GM21423 (cell line): Measurements from ENCODE around the gene ALS2CL.

Source experiments
- ATAC-seq: cut with Tn5 transposase; IDR thresholded peaks from one replicate; pipeline ENCODE4 v1.9.1; 2021; ENCODE audit warnings: mild to moderate bottlenecking, moderate library complexity; ENCODE audit not compliant: unreplicated experiment

ALS2CL gene

DNA sequence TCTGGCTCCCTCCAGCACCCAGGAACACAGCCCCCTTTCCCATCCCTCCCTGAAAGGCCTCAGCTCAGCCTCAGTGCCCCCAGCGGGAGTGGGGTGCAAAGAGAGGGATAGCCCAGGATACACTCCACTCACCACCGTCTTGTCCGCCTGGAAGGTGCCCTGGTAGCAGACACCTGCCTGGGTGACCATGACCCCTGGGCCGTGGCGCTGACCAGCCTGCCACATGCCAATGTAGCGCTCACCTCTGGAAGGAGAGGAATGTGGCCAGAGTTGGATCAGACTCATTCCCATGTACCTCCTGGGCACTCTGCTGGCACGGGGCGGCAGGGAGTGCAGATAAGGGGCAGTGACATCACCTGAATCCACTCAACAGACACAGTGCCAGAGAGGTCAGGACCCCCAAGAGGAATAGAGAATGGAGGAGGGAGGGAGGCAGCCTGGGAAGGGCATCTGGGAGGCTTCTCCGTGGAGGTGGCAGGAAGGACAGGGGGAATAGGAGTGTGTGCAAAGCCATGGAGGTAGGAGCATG lies 13.1 kb downstream of the ALS2CL start:
- ATAC-seq = no peak

DNA sequence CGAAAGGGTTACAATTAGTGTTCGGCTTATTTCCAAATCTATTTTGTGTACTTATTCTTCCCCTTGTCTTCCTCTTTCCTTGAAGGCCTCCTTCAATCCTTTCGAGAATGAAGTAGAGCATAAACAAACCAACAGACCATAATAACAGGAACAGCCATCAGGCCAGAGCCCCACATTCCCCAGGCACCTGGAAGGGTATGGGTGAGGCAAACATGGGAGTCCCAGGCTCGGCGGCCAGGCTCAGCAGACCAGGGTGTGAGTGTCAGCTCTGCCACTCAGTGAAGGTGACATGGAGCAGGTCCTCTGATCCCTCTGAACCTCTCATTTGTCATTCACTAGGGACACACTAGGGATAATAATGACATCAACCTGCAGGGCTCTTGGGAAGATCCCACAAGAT lies 13.8 kb downstream of the ALS2CL start:
- no peak for ATAC-seq

DNA sequence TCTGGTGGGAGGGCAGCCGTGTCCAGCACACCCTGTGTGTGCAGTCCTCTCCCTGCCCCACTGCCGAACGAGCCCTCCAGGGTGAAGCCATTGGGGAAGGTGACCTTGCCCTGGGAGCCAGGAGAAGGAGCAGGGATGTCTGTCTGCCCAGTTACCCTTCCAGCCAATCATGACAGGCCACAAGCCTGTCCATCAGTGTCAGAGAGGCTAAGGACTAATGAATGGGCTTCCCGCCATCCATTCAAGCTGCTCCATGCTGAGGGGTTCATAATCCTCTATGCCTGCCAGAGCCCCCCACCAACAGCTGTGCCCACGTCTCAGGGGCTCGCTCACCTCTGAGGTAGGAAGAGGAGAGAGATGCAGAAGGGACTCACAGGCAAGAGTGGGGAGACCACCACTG lies 15.2 kb downstream of the ALS2CL start:
- ATAC-seq = no peak

DNA sequence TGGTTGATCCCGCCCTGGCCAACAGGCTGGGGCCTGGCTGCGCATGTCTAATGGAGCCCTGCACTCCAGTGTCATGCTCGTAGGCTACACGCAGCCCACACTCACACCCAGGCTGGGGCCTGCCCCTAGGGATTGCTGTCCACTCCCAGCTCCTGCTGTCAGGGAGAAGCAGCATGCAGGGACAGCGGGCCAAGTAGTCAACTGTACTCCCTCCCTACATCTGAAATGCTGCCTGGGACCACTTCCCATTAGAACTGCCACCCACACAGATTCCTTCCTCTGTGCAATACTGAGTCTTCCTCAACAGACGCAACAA lies 16.1 kb downstream of the ALS2CL start:
- no peak for ATAC-seq

DNA sequence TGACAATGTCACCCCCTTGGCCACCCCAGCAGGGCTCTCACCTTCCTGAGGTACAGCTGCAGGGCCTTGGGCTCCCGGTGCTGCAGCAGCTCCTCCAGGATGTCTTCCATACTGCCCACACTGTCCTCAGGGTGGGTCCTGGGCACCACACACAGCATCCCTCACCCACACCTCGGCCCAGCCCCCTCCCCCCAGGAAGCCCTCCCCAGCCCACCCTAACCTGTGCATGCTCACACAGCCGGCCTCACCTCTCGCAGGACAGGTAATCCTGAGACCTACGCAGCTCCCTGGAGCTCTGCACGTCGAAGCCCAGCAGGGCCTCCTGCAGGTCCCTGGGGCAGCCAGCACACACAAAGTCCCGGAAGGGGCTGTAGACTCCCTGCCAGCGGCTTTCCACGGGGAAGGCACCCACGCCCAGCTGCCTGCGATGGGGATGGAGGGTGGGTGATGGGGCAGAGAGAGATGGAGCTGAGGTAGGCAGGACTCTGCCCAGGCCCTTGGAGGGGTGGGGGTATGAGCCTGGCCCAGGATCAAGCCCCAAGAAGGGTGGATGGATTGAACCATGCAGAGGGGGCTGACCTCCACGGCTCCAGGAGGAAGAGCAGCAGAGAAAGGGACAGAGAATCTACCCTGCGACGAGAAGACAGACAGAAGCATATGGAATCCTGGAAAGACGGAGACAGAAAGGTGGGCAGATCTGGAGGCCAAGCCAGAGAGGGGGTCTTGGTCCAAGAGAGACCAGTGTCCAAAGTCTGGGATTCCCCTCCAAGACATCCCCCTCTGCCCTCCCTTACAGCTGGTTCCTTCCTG lies 16.7 kb downstream of the ALS2CL start:
- ATAC-seq = no peak

DNA sequence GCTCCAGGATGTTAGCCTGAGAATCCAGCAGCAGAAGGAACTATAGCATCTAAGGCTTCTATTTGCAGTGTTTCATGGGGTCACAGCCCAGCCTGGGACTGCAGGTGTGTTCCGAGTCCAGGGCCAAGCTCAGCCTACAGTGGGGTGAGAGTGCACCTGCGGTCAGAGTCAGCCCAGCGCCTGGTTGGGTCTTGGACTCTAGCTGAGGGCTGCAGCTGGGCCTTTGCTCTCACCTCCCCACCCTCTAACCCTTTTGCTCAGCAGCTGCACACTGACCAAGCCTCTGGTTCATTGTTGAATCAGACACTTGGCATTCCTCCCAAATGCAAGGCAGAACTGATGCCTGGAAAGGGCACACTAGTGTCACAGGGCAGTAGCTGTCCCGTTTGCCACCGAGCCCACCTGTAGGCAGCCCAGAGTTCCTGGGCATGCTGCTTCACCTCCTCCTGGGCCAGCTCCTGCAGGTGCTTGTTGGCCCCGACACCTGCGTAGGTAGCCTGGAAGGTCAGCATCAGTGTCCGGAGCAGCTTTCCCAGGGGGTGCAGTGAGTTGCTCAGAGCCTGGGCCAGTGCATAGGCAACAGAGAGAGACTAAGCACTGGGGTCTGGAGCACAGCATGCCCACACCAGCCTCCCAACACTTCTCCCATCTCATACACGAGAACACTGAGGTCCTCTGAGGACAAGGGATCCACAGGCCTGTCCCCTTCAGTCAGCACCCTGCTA lies 17.5 kb downstream of the ALS2CL start:
- no peak for ATAC-seq

DNA sequence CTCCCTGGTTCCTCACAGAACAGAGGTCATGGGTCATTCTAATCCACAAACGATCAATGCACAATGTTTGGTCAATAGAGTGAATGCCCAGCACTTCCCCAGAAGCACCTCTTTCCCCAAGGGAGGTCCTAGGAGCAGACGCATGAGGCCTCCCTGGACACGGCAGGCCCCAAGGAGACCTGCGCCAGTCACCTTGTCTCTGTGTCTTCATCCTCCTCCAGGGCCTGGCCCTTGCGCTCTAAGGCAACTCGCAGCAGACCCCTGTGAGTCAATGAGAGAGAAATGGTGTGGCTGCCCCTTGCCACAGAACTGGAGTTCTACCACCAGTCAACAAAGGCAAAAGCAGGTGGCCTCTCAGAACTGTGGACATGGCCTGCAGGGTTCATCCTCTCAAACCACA lies 18.1 kb downstream of the ALS2CL start:
- no peak for ATAC-seq

DNA sequence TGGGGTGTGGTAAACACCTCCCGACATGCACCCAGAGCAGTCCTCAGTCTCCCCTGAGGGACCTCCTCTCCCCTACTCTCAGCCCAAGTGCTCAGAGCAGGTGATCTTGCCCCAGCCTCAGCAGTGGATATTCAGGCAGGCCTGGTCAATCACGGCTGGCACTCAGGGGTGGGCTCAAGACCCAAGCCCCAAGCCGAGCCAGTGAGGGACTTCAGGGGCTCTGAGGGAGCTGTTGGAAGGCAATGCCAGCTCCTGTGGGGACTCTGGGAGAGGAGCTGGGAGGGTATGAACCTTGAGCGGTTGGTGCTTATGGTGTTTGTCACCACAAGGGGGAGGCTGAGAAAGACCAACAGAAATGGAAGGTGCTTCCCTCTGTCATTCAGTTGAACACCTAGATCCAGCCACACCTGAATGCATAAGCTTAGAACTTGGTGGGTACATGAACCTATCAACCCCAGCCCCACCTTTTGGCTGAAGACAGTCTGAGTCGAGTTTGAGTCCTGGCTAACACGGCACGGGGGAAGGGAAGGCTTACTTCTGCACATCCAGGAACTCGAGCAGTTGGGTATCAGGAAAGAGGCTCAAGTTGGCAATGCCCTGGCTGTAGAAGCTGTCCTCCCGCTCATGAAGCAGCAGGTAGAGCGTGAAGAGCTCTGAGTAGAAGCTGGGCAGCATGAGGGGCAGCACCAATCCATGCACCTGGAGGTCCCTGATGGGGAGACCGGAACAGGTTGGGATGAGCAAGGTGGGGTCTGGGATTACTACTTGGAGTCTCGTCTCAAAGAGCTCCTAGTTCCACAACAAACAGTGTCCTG lies 19.2 kb downstream of the ALS2CL start:
- no peak for ATAC-seq

DNA sequence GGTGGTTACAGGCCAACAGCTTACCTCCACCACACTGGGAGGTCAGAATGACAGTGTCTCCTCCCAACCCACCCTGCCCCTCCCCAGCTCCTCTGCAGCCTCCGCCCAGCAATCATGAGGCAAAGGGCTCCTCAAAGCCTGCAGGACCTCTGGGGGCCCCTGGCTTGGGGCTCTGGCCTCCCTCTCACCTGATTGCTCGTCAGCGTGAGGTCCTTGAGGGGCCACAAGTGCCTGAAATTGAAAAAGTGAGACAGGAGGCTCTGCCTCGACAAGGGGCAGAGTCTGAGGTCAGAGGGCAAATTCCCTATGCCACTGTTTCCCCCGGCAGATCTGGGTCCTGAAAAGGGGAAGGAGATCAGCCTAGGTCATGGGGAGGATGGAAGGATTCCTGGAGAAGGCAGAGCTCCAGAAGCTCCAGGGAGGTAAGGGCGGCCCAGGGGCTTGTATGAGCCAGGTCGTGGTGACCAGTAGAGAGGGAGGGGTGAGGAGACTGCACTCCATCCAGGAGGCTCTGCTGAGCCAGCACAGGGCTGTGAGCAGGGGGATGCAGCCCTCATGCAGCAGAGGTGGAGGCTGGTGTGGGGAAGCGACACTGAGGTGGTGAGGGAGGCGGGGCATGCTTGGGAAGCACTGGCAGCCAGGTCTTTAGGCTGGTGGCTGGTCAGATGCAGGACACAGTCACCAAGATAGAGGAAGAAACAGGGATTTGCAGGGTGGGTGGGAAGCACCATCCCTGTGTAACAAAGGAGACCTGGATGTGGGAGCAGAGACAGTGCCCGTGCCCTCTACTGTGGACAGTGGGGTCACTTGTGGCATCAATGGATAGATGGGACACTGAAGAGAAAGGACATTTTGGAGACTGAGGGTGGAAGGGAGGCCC lies 20.1 kb downstream of the ALS2CL start:
- no peak for ATAC-seq

DNA sequence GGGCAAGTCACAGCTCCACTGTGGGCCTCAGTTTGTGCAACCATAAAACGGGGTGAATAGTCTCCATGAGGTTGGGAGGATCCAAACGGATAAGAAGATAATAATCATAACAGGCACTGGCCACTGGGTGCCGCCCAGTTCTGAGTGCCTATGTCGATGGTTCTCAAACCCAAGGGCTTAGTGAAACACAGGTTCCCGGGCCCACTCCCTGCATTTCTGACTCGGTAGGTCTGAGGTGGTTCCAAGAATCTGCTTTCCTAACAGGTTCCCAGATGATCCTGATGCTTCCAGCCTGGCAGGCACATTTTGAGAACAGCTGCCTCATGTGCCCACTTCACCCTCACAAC lies 21.2 kb downstream of the ALS2CL start:
- ATAC-seq = no peak

DNA sequence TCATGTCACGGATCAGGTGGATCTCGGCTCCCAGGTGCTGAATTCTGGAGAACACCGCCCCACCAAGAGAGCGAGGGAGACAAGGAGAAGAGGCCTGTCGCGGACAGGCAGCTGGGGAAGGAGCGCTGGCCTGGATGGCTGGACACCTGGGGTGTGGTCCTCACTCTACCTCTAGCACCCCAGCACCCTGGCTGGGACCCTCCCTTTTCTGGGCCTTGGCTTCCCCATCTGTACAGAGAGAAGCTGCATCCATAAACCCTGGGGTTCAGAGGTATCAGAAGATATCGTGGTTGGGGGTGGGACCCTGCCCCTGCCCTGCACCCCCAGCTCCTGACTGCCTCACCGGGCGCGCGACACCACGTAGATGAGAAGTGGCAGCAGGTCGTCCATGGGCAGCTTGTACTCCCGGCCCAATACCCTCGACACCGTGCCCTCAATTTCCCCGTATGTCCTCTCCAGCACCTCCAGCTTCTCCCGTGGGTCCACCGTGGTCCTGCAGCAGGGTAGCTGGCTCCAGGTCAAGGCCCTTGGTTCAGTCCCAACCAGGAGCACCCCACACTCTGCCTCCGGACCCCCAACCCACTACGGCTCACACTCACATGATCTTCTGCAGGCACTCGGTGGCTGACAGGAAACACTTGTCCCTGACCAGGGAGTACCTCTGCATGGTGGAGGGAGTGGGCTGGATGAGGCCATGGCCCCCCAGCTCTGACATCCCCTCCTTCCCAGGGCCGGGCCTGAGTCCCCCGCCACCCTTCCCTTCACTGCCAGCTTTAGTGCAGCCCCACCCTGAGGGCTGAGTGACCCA lies 21.7 kb downstream of the ALS2CL start:
- ATAC-seq = no peak

DNA sequence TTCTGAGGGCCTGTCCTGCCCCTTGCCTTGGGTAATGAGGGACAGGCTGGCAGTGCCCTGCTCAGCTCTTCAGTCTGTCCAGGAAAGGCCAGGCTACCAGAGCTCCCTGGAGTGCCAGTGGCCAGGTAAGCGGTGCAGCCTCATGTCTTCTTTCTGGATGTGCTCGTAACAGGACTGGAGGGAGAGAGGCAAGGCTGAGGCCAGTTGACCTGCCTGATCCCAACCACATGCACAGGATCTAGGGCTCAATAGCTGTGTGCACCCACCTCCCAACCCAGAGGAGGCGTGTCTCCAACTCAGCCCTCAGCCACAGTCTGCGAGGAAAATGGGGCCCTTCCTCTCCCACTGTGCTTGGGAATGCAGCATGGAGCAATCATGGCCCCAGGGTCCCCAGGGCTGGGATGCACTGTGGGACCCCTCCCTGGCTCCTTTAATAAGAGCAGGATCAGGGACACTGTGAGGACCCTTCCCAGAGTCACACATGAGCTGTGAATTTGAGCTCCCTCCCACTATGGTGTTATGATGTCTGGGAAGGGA lies 22.5 kb downstream of the ALS2CL start:
- no peak for ATAC-seq

DNA sequence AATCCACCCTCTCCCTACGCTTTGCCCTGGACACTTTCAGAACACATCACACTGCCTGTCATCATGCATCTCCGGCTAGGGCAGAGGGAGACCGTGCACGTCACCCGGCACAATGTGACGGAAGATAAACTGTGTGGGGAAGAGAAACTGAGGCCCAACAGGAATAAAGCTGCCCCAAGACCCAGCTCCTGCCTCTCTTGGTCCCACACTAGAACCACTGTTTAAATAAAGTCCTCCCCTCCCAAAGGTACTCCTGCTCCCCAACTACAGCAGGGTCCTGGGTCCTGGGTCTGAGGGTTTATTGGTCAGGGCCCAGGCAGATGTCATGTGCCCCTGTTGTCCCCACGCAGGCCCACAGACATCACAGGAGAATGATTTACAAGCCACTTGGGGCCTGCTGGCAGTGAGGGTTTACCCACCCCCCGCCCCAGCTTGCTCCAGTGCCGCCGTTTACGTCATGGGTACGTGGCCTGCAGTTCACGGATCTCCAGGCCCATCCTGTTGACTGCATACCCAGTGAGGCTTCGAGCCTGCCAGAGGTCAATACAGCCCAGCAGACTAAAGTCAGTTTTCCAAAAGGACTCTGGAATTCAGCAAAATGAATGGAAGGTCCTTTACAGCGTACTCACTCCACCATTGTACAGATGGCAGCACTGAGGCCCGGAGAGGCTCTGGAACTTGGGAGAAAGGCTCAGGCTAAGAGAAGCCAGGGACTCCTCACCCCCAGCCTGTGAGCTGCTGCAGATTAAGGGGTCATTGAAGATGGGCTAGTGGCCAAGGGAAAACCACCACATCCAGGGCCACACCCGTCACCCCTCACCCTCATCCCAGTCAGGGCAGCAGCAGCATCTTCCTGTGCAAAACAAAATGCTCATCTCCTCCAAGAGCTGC lies 23.2 kb downstream of the ALS2CL start:
- no peak for ATAC-seq

DNA sequence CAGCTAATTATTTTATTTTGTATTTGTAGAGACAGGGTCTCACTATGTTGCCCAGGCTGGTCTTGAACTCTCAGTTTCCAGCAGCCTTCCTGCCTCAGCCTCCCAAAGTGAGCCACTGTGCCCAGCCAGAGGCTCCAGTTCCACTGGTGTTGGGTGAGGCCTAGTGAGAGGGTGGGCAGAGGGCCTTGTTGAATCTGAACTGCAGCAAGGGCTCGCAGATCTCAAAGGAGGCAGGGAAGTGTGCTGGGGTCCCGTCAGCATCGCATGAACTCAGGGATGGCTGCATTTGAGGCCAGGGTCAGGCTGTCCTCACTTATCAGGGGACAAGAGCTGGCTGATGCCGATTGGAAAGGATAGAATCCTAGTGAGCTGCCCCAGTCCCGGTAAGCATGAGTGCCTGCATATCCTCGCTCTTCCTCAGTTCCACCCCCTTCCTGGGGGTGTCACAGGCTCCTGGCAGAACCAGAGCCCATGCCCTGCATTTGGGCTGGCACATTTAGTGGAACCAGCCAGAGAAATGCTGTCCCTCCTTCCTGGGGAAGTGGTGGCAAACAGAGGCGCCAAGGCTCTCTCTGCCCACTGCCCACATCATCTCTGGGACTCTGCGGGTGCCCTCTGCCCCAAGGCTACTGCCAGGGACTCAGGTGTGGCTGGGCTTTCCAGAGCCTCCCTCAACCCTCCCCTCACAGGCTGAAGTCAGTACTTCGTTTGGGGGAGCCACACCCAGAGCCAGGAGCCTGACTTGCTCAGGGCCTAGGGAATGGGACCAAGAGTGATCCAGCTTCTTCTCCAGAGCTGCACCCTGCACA lies 24.1 kb downstream of the ALS2CL start:
- no peak for ATAC-seq

DNA sequence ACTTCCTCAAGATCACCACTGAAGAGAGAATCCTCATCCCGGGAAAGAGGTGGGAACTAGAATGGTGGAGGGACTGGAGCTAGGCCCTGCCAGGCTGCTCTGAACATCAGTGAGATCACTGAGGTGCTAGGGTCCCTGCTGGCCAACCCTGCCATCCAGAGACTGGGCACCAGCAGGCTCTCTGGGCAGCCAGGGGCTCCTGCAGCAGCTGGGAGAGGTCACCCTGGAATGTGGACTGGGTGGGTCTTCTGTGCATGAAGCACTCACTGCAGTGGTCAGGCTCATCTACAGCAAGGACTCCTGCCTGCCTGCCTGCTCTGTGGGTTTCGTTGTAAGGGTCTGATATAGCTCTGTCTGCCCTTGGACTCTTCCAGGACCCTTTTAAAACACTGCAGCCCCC lies 24.9 kb downstream of the ALS2CL start:
- no peak for ATAC-seq

DNA sequence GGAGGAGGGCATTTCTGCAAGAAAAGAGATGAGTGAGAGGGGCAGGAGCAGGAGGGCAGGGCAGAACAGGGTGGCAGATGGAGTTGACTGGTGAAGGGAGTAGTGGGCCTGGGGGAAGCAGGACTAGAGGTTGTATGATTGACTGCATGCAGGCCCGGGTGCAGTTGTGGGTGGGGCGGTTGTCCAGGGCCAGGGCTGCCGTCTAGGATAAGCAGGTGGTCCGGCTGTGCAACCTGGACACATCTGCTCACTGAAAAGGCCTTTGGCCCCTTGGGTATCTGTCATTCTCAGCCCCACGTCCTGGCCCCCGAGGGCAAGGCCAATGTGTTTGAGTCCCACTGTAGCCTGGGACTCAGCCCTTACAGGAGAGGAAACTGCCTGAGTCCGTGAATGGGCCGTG lies 25.4 kb downstream of the ALS2CL start:
- ATAC-seq = no peak

DNA sequence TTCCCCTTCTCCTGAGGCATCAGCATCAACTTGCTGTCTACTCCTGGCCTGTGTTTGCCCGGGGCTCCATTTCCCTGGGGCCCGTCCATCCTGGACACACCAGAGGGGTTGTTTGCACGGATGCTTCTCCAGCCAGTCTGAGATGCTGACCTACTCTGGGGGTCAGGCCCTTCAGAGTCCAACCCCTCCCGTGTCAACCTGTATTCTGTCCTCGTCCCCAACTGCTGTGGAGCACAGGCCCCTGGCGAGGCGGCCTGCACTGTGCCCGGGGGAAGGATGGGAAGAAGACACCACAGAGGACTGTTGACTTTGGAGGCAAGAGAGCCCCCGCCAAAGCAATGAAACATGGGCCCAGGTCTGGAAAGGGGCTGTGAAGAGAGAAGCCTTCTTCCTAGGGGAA lies 25.8 kb downstream of the ALS2CL start:
- no peak for ATAC-seq
